HepG2 (cell line): ENCODE data around the gene OSBP. TPM values are rescaled to one million over a fixed set of nuclear protein-coding genes. Genes with fewer than 3 reads are reported as not detected.

ENCODE experiments used
- ATF2 ChIP-seq: sonication (generic); formaldehyde crosslinking; IDR thresholded peaks from 2 replicates; pipeline ENCODE4 v1.4.0; 2020; ENCODE audit warnings: missing genetic modification reagents
- ERF ChIP-seq: IDR thresholded peaks from 2 replicates; pipeline ENCODE4 v1.6.1; 2018; ENCODE audit warnings: missing biosample characterization, missing genetic modification reagents
- ETV5 ChIP-seq: IDR thresholded peaks from 2 replicates; pipeline ENCODE4 v1.6.1; 2018; ENCODE audit warnings: missing biosample characterization, missing genetic modification reagents, inconsistent platforms, borderline replicate concordance
- FOXK1 ChIP-seq: sonication (generic); formaldehyde crosslinking; IDR thresholded peaks from 2 replicates; pipeline ENCODE4 v1.4.0; 2020; ENCODE audit warnings: low read depth, missing genetic modification reagents, borderline replicate concordance
- GATAD1 ChIP-seq: IDR thresholded peaks from 2 replicates; pipeline ENCODE4 v1.6.1; 2016; ENCODE audit warnings: missing genetic modification reagents, missing compliant biosample characterization
- GFI1 ChIP-seq: sonication (generic); formaldehyde crosslinking; IDR thresholded peaks from 2 replicates; pipeline ENCODE4 v1.5.0; 2020; ENCODE audit warnings: missing genetic modification reagents, mild to moderate bottlenecking, borderline replicate concordance
- KAT7 ChIP-seq: IDR thresholded peaks from 2 replicates; pipeline ENCODE4 v1.6.1; 2018; ENCODE audit warnings: borderline replicate concordance, missing compliant biosample characterization
- MAFG ChIP-seq: sonication (generic); formaldehyde crosslinking; IDR thresholded peaks from 2 replicates; pipeline ENCODE4 v1.5.1; 2020; ENCODE audit warnings: mild to moderate bottlenecking, missing genetic modification reagents
- MYC ChIP-seq: sonication (generic); formaldehyde crosslinking; IDR thresholded peaks from 2 replicates; pipeline ENCODE4 v1.9.0; 2021; ENCODE audit warnings: missing genetic modification reagents, borderline replicate concordance
- PHF20 ChIP-seq: sonication (generic); formaldehyde crosslinking; IDR thresholded peaks from 2 replicates; pipeline ENCODE4 v1.5.0; 2020; ENCODE audit warnings: mild to moderate bottlenecking, missing genetic modification reagents
- PPARG ChIP-seq: conservative IDR thresholded peaks from 2 replicates; pipeline ENCODE4 v1.6.1; 2016; ENCODE audit warnings: missing biosample characterization, missing genetic modification reagents
- RFXAP ChIP-seq: sonication (generic); formaldehyde crosslinking; IDR thresholded peaks from 2 replicates; pipeline ENCODE4 v1.4.0; 2020; ENCODE audit warnings: missing genetic modification reagents, borderline replicate concordance
- SIN3A ChIP-seq: IDR thresholded peaks from 2 replicates; pipeline ENCODE4 v1.6.1; 2011; ENCODE audit warnings: low read depth, mild to moderate bottlenecking, control low read depth, low read length, borderline replicate concordance
- SMAD3 ChIP-seq: sonication (generic); formaldehyde crosslinking; IDR thresholded peaks from 2 replicates; pipeline ENCODE4 v1.4.0; 2020; ENCODE audit warnings: missing genetic modification reagents
- TFDP1 ChIP-seq: IDR thresholded peaks from 2 replicates; pipeline ENCODE4 v1.6.1; 2016; ENCODE audit warnings: missing compliant biosample characterization, missing genetic modification reagents, borderline replicate concordance
- ZFYVE20 ChIP-seq: sonication (generic); formaldehyde crosslinking; IDR thresholded peaks from 2 replicates; pipeline ENCODE4 v1.8.0; 2023; ENCODE audit warnings: low read depth, mild to moderate bottlenecking, moderate library complexity, missing genetic modification reagents, borderline replicate concordance
- ZNF124 ChIP-seq: sonication (generic); formaldehyde crosslinking; IDR thresholded peaks from 2 replicates; pipeline ENCODE4 v1.4.0; 2020; ENCODE audit warnings: missing genetic modification reagents
- ZNF639 ChIP-seq: conservative IDR thresholded peaks from 2 replicates; pipeline ENCODE4 v1.6.1; 2018; ENCODE audit warnings: missing genetic modification reagents
- ZNF687 ChIP-seq: sonication (generic); formaldehyde crosslinking; IDR thresholded peaks from 2 replicates; pipeline ENCODE4 v1.5.1; 2020; ENCODE audit warnings: mild to moderate bottlenecking, missing genetic modification reagents, moderate library complexity
- ZNF720 ChIP-seq: sonication (generic); formaldehyde crosslinking; IDR thresholded peaks from 2 replicates; pipeline ENCODE4 v1.4.0; 2020; ENCODE audit warnings: missing genetic modification reagents
- ZNF749 ChIP-seq: sonication (generic); formaldehyde crosslinking; IDR thresholded peaks from 2 replicates; pipeline ENCODE4 v1.8.0; 2022; ENCODE audit warnings: mild to moderate bottlenecking, missing genetic modification reagents, moderate library complexity, borderline replicate concordance
- polyA plus RNA-seq, 8 experiments: library from polyadenylated mRNA; depleted of rRNA in 3 of 8; stranded (reverse) in 7 of 8; unstranded in 1 of 8; fragments of >200 nt; fragmentation: Illumina TruSeq in 4 of 8; extraction: Trizol in 4 of 8; gene quantifications; 2 replicates each; pipeline versions ENCODE4 v1.2.1 to v1.2.3, GENCODE V29; 2011 to 2016; ENCODE audit warnings: low read depth in 4 of 8, missing spikeins in 1 of 8, mixed read lengths in 1 of 8; ENCODE audit not compliant: insufficient read depth in 1 of 8
- total RNA-seq, 5 experiments: library from RNA; depleted of rRNA; stranded (reverse); fragments of >200 nt; fragmentation: Illumina TruSeq; extraction: Trizol; gene quantifications; 2 replicates each; pipeline ENCODE4 v1.2.3, GENCODE V29; 2016; ENCODE audit warnings: low read depth in 1 of 5

OSBP gene
- total and polyA plus RNA-seq, 2 of the 13 experiments (the other 11 are each of a cell fraction or from before 2014, with no cell fraction given) = 12.1 to 13.5 TPM

GRCh38 chr11:59615637-59616395, at the start of gene OSBP (continued):
- TF ChIP-seq GATAD1 (peak; percentile 74), MYC (CRISPR knock-in tag) (peak; percentile 50; the same call in 1 of the 2 replicates), ETV5 (peak; percentile 32; the same call in 1 of the 2 replicates), ZNF749 (CRISPR knock-in tag) (no peak), FOXK1 (CRISPR knock-in tag) (peak; percentile 20; the same call in 1 of the 2 replicates), SMAD3 (no peak), ZNF687 (CRISPR knock-in tag) (peak; percentile 53; the same call in 1 of the 2 replicates), ZNF720 (no peak), PPARG (CRISPR knock-in tag) (0 out of 2 replicates have a peak, but pooled peaks have one; percentile 28), PHF20 (CRISPR knock-in tag) (no peak; the same call in none of the 2 replicates), MAFG (CRISPR knock-in tag) (no peak), SIN3A (peak; percentile 11; the same call in 1 of the 2 replicates), ZNF639 (CRISPR knock-in tag) (peak; percentile 49; the same call in 1 of the 2 replicates), ZFYVE20 (no peak), KAT7 (CRISPR knock-in tag) (peak; percentile 54; the same call in 1 of the 2 replicates), RFXAP (CRISPR knock-in tag) (peak; percentile 95), ZNF124 (CRISPR knock-in tag) (no peak), ATF2 (CRISPR knock-in tag) (peak; percentile 38), TFDP1 (CRISPR knock-in tag) (no peak; the same call in 1 of the 2 replicates), GFI1 (CRISPR knock-in tag) (no peak), ERF (no peak)
